NOMO-1 (cell line): ENCODE results near the gene GRIP1.
"Not testable (repeated sequence)": the region's sequence is repeated elsewhere in the genome, so short reads cannot be mapped to it uniquely, and the experiment has no call there.

Experiments
- DNase-seq, 2 experiments: peaks; one replicate each; lab custom pipeline; 2025; ENCODE audit not compliant: unreplicated experiment in 2 of 2; lab: John Stamatoyannopoulos, UW

The GRIP1 gene

DNA sequence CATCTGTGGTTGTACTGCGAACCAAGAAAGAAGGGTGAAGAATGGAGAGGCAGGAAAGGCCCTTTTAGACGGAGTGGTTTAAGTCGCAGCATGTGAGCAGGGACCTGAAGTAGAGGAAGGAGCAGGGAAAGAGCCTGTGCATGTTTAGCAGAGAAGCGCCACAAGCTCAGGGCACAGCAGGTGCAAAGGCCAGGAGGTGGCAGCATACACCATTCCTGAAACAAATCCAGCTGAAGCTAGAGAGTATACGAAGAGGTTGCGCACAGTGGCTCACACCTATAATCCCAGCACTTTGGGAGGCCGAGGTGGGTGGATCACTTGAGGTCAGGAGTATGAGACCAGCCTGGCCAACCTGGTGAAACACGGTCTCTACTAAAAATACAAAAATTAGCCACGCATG, 326.7 kb downstream of the GRIP1 start:
- peak; percentile 2 to 17 for DNase-seq

DNA sequence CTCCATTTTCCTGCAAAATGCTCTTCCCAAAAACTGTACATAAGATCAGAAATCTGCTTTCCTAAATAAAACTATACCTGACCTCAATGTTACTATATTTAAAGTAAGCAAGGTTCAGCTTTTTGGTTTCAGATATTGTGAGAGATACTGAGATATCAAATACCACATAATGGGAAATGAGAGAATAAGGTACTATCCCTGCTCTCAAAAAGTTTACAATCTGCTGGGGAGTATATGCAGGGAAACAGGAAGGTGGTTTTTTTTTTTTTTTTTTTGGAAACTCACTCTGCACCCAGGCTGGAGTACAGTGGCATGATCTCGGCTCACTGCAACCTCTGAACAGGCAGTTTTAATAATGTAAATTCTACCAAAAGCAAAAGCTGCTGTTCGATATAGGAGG, 327.6 kb downstream of the GRIP1 start:
- no peak for DNase-seq

DNA sequence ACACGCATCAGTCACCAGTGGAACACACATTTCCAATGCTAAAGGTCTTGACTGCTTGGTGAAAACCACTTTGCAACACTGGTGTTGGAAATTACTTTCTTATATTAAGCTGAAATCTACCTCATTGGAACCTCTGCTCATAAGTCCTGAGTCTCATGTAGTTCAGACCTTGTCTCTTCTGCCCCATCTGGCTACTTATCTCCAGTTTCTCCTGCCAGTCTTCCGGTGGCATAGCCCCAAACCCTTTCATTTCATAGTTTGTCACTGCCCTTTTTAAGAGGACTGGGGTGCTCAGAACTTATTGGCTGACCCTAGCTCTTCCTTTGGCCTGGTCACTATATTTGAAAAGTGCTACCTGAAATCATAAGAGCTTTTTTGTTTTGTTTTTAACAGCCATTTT, 332.9 kb downstream of the GRIP1 start:
- no peak for DNase-seq

DNA sequence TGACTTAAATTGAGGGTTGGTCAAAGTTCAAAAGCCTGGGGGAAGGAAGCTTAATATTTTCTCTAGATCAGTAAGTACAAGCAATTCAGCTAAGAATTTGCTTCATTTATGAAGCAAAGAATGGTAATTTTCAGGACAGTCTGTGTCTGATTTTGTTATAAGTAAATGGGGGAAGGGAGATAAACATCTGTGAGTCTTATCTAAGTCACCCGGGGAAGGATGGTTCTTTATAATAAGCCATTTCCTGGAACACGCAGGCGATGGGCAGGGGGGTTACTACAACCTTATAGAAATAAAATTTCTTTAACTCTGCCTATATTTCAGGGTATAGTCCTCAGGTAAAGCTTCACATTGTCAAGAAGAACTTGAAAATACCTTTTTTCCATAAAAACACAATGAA, 333.7 kb downstream of the GRIP1 start:
- DNase-seq = no peak

DNA sequence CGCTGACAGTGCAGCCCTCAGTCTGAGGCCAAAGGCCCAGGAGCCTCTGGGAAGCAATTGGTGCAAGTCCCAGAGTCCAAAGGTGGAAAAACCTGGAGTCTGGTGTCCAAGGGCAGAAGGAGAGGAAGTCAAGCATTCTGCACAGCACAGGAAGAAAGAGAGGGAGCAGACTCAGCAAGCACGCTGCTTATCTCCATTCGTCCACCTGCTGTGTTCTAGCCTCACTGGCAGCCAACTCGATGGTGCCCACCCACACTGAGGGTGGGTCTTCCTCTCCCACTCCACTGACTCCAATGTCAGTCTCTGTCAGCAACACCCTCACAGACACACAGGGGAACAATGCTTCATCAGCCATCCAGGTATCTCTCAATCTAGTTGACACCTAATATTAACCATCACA, 337.8 kb downstream of the GRIP1 start:
- DNase-seq = no peak

DNA sequence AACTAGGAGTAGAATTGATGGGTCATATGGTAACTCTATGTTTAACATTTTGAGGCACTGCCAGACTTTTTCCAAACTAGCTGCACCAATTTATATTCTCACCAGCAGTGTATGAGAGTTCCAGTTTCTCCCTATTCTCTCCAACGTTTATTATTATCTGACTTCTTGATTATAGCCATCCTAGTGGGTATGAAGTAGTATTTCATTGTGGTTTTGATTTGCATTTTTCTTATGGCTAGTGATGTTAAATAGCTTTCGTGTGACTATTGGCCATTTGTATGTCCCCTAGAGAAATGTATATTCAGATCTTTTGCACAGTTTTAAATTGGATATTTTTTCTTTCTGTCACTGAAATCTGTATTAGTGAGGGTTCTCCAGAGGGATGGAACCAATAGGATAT, 338.7 kb downstream of the GRIP1 start:
- no peak for DNase-seq

DNA sequence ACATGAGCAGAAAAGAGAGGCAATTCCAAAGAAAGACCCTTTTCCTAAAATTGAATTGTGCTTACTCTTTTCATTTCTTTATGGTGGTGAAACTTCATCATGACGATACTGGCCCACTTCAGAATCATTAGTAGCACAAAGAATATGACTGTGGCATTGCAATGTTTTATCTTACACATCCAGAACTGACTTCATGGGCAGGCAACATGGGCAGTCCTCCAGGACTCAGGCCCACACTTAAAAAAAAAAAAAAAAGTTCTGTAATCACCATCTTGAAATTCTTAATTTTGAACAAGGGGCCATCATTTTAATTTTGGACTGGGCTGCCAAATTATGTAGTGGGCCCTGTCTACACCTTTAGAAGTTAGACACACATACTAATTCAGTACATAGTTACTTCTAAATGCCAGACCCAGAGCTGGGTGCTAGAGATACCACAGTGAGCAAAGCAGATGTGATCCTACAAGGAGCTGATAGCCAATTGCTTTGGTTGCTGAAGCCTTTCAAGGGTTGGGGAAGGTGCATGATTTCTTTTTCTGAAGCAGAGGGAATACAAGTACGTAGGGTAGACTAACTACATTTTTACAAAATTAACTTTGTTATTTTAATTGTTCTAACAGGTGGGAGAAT, 341.4 kb downstream of the GRIP1 start:
- no peak for DNase-seq

DNA sequence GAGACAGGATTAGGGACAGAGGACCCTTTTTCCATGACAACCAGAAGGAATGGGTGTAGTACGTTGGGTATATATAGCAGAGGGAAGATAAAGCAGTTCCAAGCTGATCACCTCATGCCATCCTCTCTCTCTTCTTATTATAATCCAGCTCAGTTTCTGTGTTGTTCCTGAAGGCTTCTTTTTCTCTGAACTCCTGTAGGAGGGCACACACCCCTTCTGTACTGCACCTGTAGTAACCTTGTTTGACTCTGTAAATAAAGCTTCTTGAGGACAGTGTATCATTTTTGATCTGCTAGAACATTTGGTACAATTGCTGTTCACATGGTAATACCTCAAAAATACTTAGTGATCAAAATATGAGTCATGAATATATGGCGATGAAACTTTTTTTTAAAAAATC, 343.1 kb downstream of the GRIP1 start:
- DNase-seq = no peak

DNA sequence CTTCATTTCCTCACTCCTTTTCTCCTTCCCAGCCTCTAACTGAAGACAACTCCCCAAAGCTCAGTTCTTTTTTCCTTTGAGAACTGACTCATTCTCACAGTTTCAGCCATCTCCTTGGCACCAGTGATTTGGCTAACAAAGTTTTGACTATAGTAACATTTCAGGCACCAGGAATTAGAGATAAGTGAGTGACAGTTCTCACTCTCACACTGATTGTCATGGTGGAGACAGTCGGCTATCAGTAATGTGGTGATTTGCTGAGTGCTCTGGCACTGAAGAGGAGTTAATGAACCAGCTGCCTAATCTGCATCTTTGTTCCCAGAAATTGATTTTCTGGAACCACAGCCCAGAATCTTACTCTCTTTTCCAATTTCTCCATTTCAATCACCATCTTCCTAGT, 347.1 kb downstream of the GRIP1 start:
- no peak for DNase-seq

DNA sequence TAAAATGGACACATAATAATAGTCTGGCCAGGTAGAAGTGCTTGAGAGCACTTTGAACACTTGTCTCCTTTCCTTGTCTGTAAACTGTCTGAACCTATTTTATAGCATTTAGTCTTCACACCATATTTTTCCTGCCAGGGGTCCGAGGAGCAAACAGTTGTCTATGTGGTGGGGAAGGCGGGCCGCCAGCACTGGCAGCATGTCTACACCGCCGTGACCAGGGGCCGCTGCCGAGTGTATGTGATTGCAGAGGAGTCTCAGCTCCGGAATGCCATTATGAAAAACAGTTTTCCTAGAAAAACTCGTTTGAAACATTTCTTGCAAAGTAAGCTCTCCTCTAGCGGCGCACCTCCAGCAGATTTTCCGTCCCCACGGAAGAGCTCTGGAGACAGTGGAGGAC, 347.9 kb downstream of the GRIP1 start:
- no peak for DNase-seq

DNA sequence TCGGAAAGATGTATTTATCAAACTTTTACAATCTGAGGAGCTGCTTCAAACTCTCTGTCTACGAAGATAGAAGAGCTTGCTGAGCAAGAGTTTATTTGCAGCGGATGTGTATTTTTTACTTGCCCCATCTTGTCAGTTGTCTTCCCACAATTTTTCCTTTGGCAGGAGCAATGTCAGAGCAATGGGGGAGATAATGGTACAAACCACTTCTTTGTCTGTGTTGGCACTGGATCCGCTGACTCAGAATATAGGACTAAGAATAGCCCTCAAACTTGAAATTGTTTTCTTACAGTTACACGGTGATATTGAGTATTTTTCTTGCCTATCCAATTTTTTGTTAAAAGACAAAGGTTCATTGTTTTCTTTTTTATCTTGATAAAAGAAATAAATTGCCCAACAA, 348.9 kb downstream of the GRIP1 start:
- no peak for DNase-seq

DNA sequence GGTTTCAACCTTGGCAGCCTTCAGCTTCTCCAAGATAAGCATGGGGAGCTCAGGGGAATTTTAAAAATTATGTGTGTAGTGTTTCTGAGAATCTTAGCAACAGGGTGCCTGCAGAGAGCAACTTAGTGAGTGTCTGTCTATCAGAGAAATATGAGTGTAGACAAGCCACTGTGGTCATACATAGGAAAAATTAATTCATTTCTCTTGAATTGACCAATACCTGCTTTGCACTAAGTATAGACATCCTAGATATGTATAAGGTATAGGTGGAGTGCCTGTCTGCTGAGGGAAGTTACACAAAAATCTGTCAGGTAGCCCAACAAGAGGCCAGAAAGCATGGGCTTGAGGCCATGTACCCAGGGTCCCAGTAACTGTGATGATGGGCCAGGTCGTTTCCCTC, 355.9 kb downstream of the GRIP1 start:
- no peak for DNase-seq

DNA sequence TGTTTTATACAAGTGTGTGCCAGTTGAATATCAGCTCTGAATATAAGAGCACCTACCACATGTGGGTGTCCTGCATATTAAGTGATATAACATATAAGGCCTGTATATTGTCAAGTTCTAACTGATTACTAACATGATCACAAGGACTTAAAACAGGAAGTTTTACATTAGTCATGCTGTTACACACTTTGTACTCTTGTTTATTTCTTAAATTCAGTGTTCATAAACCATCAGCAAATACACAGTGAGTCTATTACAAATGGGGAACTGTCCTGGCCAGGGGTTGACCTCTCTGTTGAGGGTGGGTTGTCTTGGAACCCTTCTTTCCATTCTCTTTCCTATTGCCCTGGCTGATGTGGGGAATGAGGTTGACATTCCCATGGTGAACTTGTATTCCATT, 357.4 kb downstream of the GRIP1 start:
- peak in 1 of 2 experiments; percentile 21 for DNase-seq

DNA sequence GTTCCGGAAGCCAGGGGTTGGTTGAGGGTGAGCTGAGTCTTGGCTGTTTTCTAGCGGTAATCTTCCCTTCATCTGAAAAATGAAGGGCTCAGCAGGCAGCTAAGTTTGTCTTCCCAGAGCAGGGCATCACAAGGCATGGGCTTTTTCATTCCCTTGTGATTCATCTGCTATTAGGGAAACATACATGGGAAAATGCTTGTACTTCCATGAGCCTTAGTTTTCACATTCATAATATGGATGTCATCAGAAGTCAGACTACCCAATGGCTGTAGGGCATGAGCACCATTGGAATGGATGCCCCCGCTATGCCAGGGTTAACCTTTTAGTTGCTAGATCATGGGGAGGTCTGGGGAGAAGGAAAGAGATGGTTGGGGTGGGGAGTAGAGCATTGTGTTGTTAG, 357.9 kb downstream of the GRIP1 start:
- no peak for DNase-seq

DNA sequence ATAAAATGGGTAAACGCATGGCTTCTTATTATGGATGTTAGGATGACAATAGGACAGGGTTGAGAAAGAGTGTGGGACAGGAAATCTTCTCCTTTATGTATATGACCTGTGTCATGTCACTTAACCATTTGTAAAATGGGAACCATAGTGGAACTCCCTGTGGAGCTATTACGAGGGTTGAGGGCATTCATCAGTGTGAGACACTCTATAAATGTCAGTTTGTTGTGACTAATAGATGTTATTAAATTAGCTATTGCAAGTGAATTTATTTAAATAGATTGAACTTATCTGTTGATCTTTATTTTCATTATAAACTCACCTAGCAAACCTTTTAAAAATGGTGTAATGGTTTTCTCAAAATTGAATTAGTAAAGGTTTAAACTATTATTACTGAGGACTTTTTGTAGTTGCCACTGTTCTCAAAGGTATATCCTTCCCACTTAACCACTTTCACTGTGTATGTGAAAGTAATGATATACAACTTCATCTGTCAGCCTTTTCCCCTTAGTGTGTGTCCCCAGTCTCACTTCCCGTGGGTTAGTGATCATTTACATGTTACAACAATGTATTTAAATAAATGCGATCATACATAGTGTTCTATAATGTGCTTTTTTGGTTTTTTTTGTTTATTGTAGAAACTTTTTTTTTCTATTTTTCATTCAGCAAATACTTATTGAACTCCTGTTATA, 359.5 kb downstream of the GRIP1 start:
- no peak for DNase-seq

DNA sequence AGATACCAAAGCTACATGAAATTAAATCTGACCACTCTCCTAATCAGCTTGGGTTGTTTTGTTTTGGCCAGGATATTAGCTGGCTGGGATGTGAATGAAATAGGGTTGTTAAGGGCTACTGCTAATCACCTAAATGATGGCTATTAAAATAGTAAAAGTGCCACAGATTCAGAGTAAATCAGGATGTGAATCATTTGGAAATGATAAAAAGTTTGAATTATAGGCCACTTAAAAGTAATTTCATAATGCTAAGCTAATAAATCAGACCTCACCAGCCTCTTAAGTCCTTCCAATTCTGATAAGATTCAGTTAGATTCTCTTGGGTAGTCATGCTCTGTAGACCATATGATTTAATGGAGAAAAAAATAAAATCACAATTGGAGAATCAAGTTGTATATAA, 364.6 kb downstream of the GRIP1 start:
- DNase-seq = no peak

DNA sequence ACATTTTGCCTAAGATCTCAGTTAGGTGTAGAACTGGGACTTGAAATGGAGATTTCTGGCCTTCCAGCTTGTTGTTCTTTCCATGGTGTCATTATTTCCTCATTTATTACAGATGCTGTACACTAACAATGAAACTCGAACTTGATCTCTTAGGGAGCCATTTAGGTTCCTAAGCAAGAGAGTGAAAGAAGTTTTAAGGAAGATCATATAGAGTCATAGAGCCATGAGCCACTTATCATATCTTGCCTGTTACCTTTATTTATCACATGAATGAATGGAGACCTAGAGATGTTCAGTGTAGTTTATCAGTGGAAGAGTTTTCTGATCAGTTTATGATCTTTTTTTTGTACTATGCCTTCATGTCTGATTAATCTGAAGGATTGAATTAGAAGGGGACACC, 366.7 kb downstream of the GRIP1 start:
- DNase-seq = no peak

DNA sequence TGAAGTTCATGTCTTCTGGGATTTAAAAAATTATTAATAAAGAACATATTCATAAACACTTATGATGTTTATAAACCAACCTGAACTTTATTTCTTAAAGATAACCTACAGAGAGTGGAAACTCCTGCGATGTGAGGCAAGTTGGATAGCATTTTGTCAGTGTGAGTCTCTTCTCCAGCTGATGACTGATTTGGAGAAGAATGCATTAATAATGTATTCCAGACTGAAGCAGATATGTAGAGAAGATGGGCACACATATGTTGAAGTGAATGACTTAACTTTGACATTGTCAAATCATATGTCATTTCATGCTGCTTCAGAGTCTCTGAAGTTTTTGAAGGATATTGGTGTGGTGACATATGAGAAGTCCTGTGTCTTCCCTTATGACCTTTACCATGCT, 369.3 kb downstream of the GRIP1 start:
- DNase-seq = no peak

DNA sequence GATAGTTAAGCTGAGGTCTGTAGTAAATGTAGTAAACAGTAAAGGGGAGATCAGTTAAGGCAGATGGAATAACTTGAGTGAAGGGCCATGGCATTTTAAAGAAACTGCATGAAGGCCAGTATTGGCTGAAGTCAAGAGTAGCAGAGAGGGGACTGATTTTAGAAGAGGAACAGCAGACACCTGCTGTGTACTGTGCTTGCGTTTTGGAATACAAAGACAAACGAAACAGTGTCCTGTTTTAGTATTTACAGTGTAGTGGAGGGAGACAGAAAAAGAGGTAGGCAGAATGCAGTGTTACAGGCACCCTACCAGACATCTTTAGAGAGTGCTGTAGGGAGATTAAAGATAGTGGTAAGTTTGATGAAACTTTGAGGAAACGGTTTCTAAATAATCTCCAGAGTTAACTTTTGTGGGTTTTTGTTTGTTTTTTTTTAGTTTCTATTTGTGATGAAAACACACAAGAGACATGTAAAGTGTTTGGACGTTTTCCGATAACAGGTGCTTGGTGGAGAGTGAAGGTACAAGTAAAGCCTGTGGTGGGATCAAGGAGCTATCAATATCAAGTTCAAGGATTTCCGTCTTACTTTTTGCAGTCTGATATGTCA, 374.5 kb downstream of the GRIP1 start:
- DNase-seq = peak in 1 of 2 experiments; percentile 9

DNA sequence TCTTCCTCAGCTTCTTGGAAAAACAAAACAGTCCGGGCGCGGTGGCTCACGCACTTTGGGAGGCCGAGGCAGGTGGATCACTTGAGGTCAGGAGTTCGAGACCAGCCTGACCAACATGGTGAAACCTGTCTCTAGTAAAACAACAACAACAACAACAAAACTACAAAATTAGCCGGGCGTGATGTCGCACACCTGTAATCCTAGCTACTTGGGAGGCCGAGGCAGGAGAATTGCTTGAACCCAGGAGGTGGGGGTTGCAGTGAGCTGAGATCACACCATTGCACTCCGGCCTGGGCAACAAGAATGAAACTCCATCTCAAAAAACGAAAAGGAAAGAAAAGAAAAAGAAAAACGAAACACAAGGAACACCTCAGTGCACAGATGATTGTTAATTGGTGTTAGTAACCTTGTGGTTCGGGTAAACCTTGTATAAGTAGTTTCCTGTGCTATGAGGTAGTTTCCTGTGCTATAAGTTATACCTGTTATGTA, 375.5 kb downstream of the GRIP1 start:
- DNase-seq = not testable (repeated sequence)

DNA sequence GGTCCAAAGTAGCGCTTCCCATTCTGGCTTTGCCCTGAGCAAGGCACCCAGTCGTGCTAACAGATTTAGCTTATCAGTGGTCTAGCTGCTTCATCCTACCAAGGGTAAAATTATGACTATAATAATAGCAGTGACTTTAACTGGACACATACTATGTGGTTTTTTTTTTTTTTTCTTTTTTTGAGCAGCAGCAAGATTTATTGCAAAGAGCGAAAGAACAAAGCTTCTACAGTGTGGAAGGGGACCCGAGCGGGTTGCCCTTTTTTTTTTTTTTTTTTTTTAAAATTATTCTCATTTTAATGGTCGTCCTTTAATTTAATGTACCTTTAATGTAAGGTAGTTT, 376.1 kb downstream of the GRIP1 start:
- DNase-seq = no peak
